Natural killer cell (primary cell): ENCODE results near the gene C6orf52. TPM values are rescaled to one million over a fixed set of nuclear protein-coding genes. Genes with fewer than 3 reads are reported as not detected.

ENCODE experiments used
- ATAC-seq, 3 donors: fragments of 150-1000 bp in 2 of 3; fragments of 200-7000 bp in 1 of 3; cut with Tn5 transposase; 1 replicate in 1 of 3; 2 replicates in 2 of 3; pipeline ENCODE4 v1.10.0; 2021; ENCODE audit warnings: mild to moderate bottlenecking in 2 of 3, moderate library complexity in 2 of 3
- DNase-seq, 2 donors: peaks; one replicate each; pipeline versions ENCODE4 v3.0.0 to v3.0.0-alpha.2; 2013 to 2021; ENCODE audit warnings: mixed read lengths in 1 of 2
- H3K27ac ChIP-seq: one replicate; pipeline ENCODE4 v1.5.1; 2013; ENCODE audit warnings: mild to moderate bottlenecking, low read length
- H3K27me3 ChIP-seq: one replicate; pipeline ENCODE4 v1.6.1; 2013; ENCODE audit warnings: low read length; ENCODE audit not compliant: control insufficient read depth, insufficient read depth
- H3K36me3 ChIP-seq: one replicate; pipeline ENCODE4 v1.6.1; 2013; ENCODE audit warnings: low read length; ENCODE audit not compliant: control insufficient read depth, insufficient read depth
- H3K4me1 ChIP-seq: one replicate; pipeline ENCODE4 v1.6.1; 2013; ENCODE audit warnings: low read length; ENCODE audit not compliant: control insufficient read depth, insufficient read depth
- H3K4me3 ChIP-seq: one replicate; pipeline ENCODE4 v1.5.1; 2013; ENCODE audit warnings: low read length
- H3K9me3 ChIP-seq: one replicate; pipeline ENCODE4 v1.6.1; 2013; ENCODE audit warnings: low read length; ENCODE audit not compliant: control insufficient read depth, insufficient read depth
- H3K27ac Mint-ChIP-seq, 2 donors: one replicate each; pipeline ENCODE4 v1.8.0; 2022; ENCODE audit warnings: mild to moderate bottlenecking in 2 of 2, mixed read lengths in 2 of 2, moderate library complexity in 1 of 2
- H3K27me3 Mint-ChIP-seq, 2 donors: one replicate each; pipeline ENCODE4 v1.8.0; 2022; ENCODE audit warnings: low read depth in 2 of 2, mixed read lengths in 2 of 2
- H3K36me3 Mint-ChIP-seq: one replicate; pipeline ENCODE4 v1.8.0; 2022; ENCODE audit warnings: mixed read lengths
- H3K4me1 Mint-ChIP-seq, 2 donors: one replicate each; pipeline ENCODE4 v1.8.0; 2022; ENCODE audit warnings: mixed read lengths in 2 of 2
- H3K4me3 Mint-ChIP-seq: one replicate; pipeline ENCODE4 v1.8.0; 2022; ENCODE audit warnings: mild to moderate bottlenecking, moderate library complexity, mixed read lengths
- H3K9me3 Mint-ChIP-seq, 2 donors: one replicate each; pipeline ENCODE4 v1.8.0; 2022; ENCODE audit warnings: mixed read lengths in 2 of 2
- WGBS: methylation state at CpG from one replicate; pipeline ENCODE4 v1.1.7; 2013; ENCODE audit warnings: missing lambda C conversion rate; ENCODE audit not compliant: insufficient coverage; 5-methylcytosine and 5-hydroxymethylcytosine counted together
- intact Hi-C: fragments of 100-400 bp; cut with micrococcal nuclease; formaldehyde crosslinking; loops from one replicate; pipeline ENCODE4 v1.14.2; 2022
- total RNA-seq, 4 donors: library from RNA; stranded (reverse); fragments of 120-200 nt in 1 of 4; gene quantifications; one replicate each; pipeline versions ENCODE4 v1.2.3 to v1.2.4, GENCODE V29; 2013 to 2022
- TF ChIP-seq, protein P1 (sequence below): fragments of 200-600 bp; IDR thresholded peaks from one replicate; pipeline ENCODE4 v1.8.0; 2022; ENCODE audit warnings: antibody characterized with exemption

Gene C6orf52
- total RNA-seq, 3 donors from 2014 or later (not counting 1 experiment from before 2014, with no cell fraction given), result 0.58 to 0.91 TPM; not detected in 1

DNA sequence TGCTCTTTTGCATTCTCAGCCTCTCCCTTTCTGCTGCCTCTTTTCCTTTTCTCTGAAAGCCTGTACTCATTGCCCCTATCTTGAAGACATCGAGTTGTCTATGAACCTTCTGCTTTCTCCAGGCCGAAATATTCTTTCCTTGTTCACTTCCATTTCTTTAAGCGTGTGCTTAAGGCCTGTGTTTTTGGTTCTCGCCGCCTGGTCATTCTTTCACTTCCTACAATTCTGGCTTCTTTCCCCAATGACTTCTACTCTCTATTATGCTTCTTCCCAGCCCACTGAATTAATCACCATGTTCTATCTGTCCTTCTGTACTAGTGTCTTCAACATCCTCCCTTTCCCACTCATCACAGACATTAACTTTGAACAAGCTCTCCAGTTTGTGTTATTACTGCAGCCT lies 69.6 kb downstream of the C6orf52 start:
- no peak overlapping the region for H3K4me3 ChIP-seq
- no peaks in the 10 kb centered on the region for H3K4me1 Mint-ChIP-seq
- no peak overlapping the region for H3K4me3 Mint-ChIP-seq
- no peak overlapping the region for H3K27ac ChIP-seq
- no peaks in the 10 kb centered on the region for H3K27me3 ChIP-seq
- WGBS, result 94% methylated on average over 5 of the region's 5 CpGs
- H3K36me3 ChIP-seq, result no peaks in the 10 kb centered on the region
- H3K27ac Mint-ChIP-seq, result no peak overlapping the region
- H3K36me3 Mint-ChIP-seq, result no peaks in the 10 kb centered on the region
- H3K9me3 Mint-ChIP-seq, result no peaks in the 10 kb centered on the region
- no peaks in the 10 kb centered on the region for H3K9me3 ChIP-seq
- intact Hi-C loops, result no loop called here
- no peaks in the 10 kb centered on the region for H3K4me1 ChIP-seq
- TF ChIP-seq, protein P1, sequence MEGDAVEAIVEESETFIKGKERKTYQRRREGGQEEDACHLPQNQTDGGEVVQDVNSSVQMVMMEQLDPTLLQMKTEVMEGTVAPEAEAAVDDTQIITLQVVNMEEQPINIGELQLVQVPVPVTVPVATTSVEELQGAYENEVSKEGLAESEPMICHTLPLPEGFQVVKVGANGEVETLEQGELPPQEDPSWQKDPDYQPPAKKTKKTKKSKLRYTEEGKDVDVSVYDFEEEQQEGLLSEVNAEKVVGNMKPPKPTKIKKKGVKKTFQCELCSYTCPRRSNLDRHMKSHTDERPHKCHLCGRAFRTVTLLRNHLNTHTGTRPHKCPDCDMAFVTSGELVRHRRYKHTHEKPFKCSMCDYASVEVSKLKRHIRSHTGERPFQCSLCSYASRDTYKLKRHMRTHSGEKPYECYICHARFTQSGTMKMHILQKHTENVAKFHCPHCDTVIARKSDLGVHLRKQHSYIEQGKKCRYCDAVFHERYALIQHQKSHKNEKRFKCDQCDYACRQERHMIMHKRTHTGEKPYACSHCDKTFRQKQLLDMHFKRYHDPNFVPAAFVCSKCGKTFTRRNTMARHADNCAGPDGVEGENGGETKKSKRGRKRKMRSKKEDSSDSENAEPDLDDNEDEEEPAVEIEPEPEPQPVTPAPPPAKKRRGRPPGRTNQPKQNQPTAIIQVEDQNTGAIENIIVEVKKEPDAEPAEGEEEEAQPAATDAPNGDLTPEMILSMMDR, result no peak
- no peak for DNase-seq
- H3K27me3 Mint-ChIP-seq, result no peaks in the 10 kb centered on the region
- no peak for ATAC-seq

DNA sequence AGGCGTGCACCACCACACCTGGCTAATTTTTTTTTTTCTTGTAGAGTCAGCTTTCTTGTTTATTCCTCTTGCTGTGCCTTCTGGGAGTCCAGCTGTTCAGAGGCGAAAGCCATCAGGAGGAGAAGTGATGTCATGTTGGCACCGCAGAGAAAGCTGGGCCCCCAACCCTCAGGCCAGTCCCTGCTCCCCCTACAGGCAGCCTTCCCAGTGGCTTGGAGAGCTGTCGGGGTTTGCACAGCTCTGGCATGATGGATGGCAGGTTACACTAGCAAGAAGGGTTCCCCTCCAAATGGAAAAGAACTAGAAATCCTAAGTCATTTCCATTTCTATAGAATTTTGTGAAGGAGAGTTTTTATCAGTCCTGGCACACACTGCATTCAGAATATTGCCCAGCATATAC lies 72.6 kb downstream of the C6orf52 start:
- intact Hi-C loops, result no loop called here
- Histone ChIP-seq H3K36me3 (no peaks in the 10 kb centered on the region), H3K27ac (no peak overlapping the region), H3K27me3 (no peaks in the 10 kb centered on the region), H3K4me1 (peaks cover under 1% of the 10 kb centered on the region), H3K4me3 (no peak overlapping the region), H3K9me3 (no peaks in the 10 kb centered on the region)
- 95% methylated on average over 4 of the region's 4 CpGs for WGBS
- no peak overlapping the region for H3K4me3 Mint-ChIP-seq
- no peaks in the 10 kb centered on the region for H3K36me3 Mint-ChIP-seq
- ATAC-seq (no peak), DNase-seq (no peak)
- TF ChIP-seq, protein P1, result no peak
- no peaks in the 10 kb centered on the region for H3K9me3 Mint-ChIP-seq
- no peak overlapping the region for H3K27ac Mint-ChIP-seq
- H3K27me3 Mint-ChIP-seq, result no peaks in the 10 kb centered on the region
- H3K4me1 Mint-ChIP-seq, result no peaks in the 10 kb centered on the region

Other genes with a start within 250 kb of the C6orf52 start
- gene GCNT2, start 173.3 kb downstream of the C6orf52 start, total RNA-seq, result 1 to 10 TPM in 1 of 3 donors, under 1 TPM in 2; 0.79 to 4.7 (median 0.80) TPM
- gene PAK1IP1, start 356 bp upstream of the C6orf52 start, total RNA-seq, result 1 to 10 TPM; 3.6 to 5.2 (median 4.6) TPM
- 10 to 100 TPM in 2 of 3 donors, 1 to 10 TPM in 1; 2.4 to 15.7 (median 14.3) TPM for gene TMEM14C, start 28.5 kb upstream of the C6orf52 start, total RNA-seq
- gene TMEM14B, start 53.2 kb upstream of the C6orf52 start, total RNA-seq, result 10 to 100 TPM; 21.0 to 38.4 (median 30.8) TPM
- gene MAK, start 143.9 kb upstream of the C6orf52 start, total RNA-seq, result under 1 TPM; 0.41 to 0.66 (median 0.65) TPM
- gene GCM2, start 187.4 kb upstream of the C6orf52 start, total RNA-seq, result not detected
- 1 to 10 TPM in 1 of 3 donors, under 1 TPM in 1, not detected in 1; 0.82 to 7.3 TPM for gene SYCP2L, start 192.4 kb upstream of the C6orf52 start, total RNA-seq